ENCODE results near the gene GLTPD2.

GLTPD2 gene

GRCh38 chr17:4750606-4751005 is 38.2 kb upstream of the GLTPD2 start:
- TF ChIP-seq ZC3H10 (CRISPR knock-in tag; IDR thresholded peaks at IDR 0.05) (no peak), ESRRG (CRISPR knock-in tag; IDR thresholded peaks at IDR 0.05) (no peak), PATZ1 (CRISPR knock-in tag; IDR thresholded peaks at IDR 0.05; ENCODE audit: borderline replicate concordance) (no peak), ISL1 (CRISPR knock-in tag; IDR thresholded peaks at IDR 0.05) (no peak), TOX (CRISPR knock-in tag; IDR thresholded peaks at IDR 0.05; ENCODE audit: borderline replicate concordance) (no peak), ARNTL (CRISPR knock-in tag; IDR thresholded peaks at IDR 0.05; ENCODE audit: borderline replicate concordance, low read depth) (no peak), RARB (CRISPR knock-in tag; IDR thresholded peaks at IDR 0.05) (no peak), ZNF565 (CRISPR knock-in tag; conservative IDR thresholded peaks at IDR 0.05; ENCODE audit: low read depth) (no peak), ZFP30 (CRISPR knock-in tag; IDR thresholded peaks at IDR 0.05) (no peak), BACH2 (CRISPR knock-in tag; IDR thresholded peaks at IDR 0.05; ENCODE audit: borderline replicate concordance) (no peak)
- TF ChIP-seq, protein P1, sequence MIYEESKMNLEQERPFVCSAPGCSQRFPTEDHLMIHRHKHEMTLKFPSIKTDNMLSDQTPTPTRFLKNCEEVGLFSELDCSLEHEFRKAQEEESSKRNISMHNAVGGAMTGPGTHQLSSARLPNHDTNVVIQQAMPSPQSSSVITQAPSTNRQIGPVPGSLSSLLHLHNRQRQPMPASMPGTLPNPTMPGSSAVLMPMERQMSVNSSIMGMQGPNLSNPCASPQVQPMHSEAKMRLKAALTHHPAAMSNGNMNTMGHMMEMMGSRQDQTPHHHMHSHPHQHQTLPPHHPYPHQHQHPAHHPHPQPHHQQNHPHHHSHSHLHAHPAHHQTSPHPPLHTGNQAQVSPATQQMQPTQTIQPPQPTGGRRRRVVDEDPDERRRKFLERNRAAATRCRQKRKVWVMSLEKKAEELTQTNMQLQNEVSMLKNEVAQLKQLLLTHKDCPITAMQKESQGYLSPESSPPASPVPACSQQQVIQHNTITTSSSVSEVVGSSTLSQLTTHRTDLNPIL (CRISPR knock-in tag; IDR thresholded peaks at IDR 0.05; ENCODE audit: low read depth): no peak
- no peak; the same call in 2 of the 3 replicates for ATAC-seq

- ATAC-seq: no peak
- no peak for TF ChIP-seq ZFP30 (CRISPR knock-in tag; IDR thresholded peaks at IDR 0.05)
- TF ChIP-seq, protein P2, sequence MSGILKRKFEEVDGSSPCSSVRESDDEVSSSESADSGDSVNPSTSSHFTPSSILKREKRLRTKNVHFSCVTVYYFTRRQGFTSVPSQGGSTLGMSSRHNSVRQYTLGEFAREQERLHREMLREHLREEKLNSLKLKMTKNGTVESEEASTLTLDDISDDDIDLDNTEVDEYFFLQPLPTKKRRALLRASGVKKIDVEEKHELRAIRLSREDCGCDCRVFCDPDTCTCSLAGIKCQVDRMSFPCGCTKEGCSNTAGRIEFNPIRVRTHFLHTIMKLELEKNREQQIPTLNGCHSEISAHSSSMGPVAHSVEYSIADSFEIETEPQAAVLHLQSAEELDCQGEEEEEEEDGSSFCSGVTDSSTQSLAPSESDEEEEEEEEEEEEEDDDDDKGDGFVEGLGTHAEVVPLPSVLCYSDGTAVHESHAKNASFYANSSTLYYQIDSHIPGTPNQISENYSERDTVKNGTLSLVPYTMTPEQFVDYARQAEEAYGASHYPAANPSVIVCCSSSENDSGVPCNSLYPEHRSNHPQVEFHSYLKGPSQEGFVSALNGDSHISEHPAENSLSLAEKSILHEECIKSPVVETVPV (CRISPR knock-in tag; IDR thresholded peaks at IDR 0.05): no peak
- no peak for TF ChIP-seq RARB (CRISPR knock-in tag; IDR thresholded peaks at IDR 0.05)
- no peak for TF ChIP-seq ZNF8 (CRISPR knock-in tag; IDR thresholded peaks at IDR 0.05)
- TF ChIP-seq ISL1 (CRISPR knock-in tag; IDR thresholded peaks at IDR 0.05): no peak
- TF ChIP-seq OSR1 (CRISPR knock-in tag; IDR thresholded peaks at IDR 0.05): no peak
- TF ChIP-seq PPARA (CRISPR knock-in tag; IDR thresholded peaks at IDR 0.05; ENCODE audit: borderline replicate concordance): no peak
- TF ChIP-seq, protein P3, sequence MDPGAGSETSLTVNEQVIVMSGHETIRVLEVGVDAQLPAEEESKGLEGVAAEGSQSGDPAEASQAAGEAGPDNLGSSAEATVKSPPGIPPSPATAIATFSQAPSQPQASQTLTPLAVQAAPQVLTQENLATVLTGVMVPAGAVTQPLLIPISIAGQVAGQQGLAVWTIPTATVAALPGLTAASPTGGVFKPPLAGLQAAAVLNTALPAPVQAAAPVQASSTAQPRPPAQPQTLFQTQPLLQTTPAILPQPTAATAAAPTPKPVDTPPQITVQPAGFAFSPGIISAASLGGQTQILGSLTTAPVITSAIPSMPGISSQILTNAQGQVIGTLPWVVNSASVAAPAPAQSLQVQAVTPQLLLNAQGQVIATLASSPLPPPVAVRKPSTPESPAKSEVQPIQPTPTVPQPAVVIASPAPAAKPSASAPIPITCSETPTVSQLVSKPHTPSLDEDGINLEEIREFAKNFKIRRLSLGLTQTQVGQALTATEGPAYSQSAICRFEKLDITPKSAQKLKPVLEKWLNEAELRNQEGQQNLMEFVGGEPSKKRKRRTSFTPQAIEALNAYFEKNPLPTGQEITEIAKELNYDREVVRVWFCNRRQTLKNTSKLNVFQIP (CRISPR knock-in tag; IDR thresholded peaks at IDR 0.05; ENCODE audit: borderline replicate concordance, low read depth): no peak
- TF ChIP-seq TOX (CRISPR knock-in tag; IDR thresholded peaks at IDR 0.05; ENCODE audit: borderline replicate concordance): no peak
- TF ChIP-seq ARNTL (CRISPR knock-in tag; IDR thresholded peaks at IDR 0.05; ENCODE audit: borderline replicate concordance, low read depth): no peak
- no peak for TF ChIP-seq SNAI2 (CRISPR knock-in tag; IDR thresholded peaks at IDR 0.05)
- no peak for TF ChIP-seq ZNF565 (CRISPR knock-in tag; conservative IDR thresholded peaks at IDR 0.05; ENCODE audit: low read depth)
- no peak for TF ChIP-seq ZC3H10 (CRISPR knock-in tag; IDR thresholded peaks at IDR 0.05)
- no peak for TF ChIP-seq TCF4 (CRISPR knock-in tag; IDR thresholded peaks at IDR 0.05; ENCODE audit: borderline replicate concordance)
- TF ChIP-seq ZNF70 (CRISPR knock-in tag; IDR thresholded peaks at IDR 0.05): no peak
- TF ChIP-seq GLIS3 (CRISPR knock-in tag; IDR thresholded peaks at IDR 0.05): no peak
- no peak for TF ChIP-seq CSDC2 (CRISPR knock-in tag; IDR thresholded peaks at IDR 0.05)
- TF ChIP-seq TSHZ2 (CRISPR knock-in tag; IDR thresholded peaks at IDR 0.05): no peak
Observed at GRCh38 chr17:4751932-4752331, 36.8 kb upstream of the GLTPD2 start.

DNA sequence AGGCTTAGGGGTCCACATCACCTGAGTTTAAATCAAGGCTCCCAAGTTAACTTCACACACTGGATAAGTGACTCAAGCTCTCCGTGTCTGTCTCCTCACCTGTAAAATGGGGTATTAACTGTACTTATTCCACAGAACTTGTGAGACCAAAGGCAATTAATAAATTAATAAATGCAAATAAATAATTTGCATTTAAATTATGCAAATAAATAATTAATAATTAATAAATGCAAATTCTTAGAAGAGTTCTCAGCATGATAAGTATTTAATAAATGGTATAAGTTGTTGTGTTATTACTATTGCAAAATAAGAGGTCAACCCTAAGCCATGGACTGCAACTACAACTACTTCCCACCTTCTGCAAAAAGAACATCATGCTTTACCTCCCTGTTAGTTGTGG is 35.4 kb upstream of the GLTPD2 start:
- ATAC-seq: no peak
- TF ChIP-seq, protein P3 (CRISPR knock-in tag; IDR thresholded peaks at IDR 0.05; ENCODE audit: borderline replicate concordance, low read depth): no peak
- TF ChIP-seq RARB (CRISPR knock-in tag; IDR thresholded peaks at IDR 0.05) (no peak), ISL1 (CRISPR knock-in tag; IDR thresholded peaks at IDR 0.05) (no peak), ZNF8 (CRISPR knock-in tag; IDR thresholded peaks at IDR 0.05) (no peak), ZNF565 (CRISPR knock-in tag; conservative IDR thresholded peaks at IDR 0.05; ENCODE audit: low read depth) (no peak), TCF4 (CRISPR knock-in tag; IDR thresholded peaks at IDR 0.05; ENCODE audit: borderline replicate concordance) (no peak), ZNF70 (CRISPR knock-in tag; IDR thresholded peaks at IDR 0.05) (no peak), TSHZ2 (CRISPR knock-in tag; IDR thresholded peaks at IDR 0.05) (no peak), SNAI2 (CRISPR knock-in tag; IDR thresholded peaks at IDR 0.05) (no peak), GLIS3 (CRISPR knock-in tag; IDR thresholded peaks at IDR 0.05) (no peak), ESRRG (CRISPR knock-in tag; IDR thresholded peaks at IDR 0.05) (no peak), CSDC2 (CRISPR knock-in tag; IDR thresholded peaks at IDR 0.05) (no peak)
